A375 (cell line): ENCODE data around the gene KRT80. TPM values are rescaled to one million over a fixed set of nuclear protein-coding genes. Genes with fewer than 3 reads are reported as not detected.

Source experiments
- total RNA-seq: library from RNA; depleted of rRNA; stranded (reverse); fragments of >200 nt; shearing (Covaris generic); gene quantifications from 2 replicates; pipeline ENCODE4 v1.2.3, GENCODE V29; 2014; rRNA removed

Gene KRT80
- total RNA-seq, result 40.8 and 49.9 TPM in 2 replicates

GRCh38 chr12:52191841-52192791 is at the start of gene KRT80:
Gene KRT80 (minus strand): TSS chr12:52192014. CDS start chr12:52191902, 112 bp downstream.

GRCh38 chr12:52232674-52233461 is 41.1 kb upstream of the KRT80 start, which contains the start of gene KRT7:
Gene KRT7 (plus strand): TSS chr12:52233243. CDS start chr12:52233297, 54 bp downstream.

Other genes with a start within 250 kb of the KRT80 start
- 8.2 and 11.9 TPM in 2 replicates for gene ACVR1B, start 240.3 kb downstream of the KRT80 start, total RNA-seq
- gene TAMALIN, start 185.1 kb downstream of the KRT80 start, total RNA-seq, result 2.8 and 4.0 TPM in 2 replicates
- gene NR4A1, start 140.6 kb downstream of the KRT80 start, total RNA-seq, result 79.1 and 101 TPM in 2 replicates
- gene ATG101, start 122.0 kb downstream of the KRT80 start, total RNA-seq, result 199 and 233 TPM in 2 replicates
- gene SMIM41, start 112.3 kb downstream of the KRT80 start, total RNA-seq, result 0.58 and 0.72 TPM in 2 replicates
- 31.9 and 37.9 TPM in 2 replicates for gene KRT7, start 41.2 kb upstream of the KRT80 start, total RNA-seq
- gene KRT86, start 82.6 kb upstream of the KRT80 start, total RNA-seq, result 3.0 and 4.7 TPM in 2 replicates
- gene KRT81, start 99.5 kb upstream of the KRT80 start, total RNA-seq, result 129 and 158 TPM in 2 replicates
- gene KRT83, start 129.4 kb upstream of the KRT80 start, total RNA-seq, result 0.08 and 0.19 TPM in 2 replicates
- not detected in 2 replicates for gene KRT85, start 175.5 kb upstream of the KRT80 start, total RNA-seq
- gene KRT84, start 193.6 kb upstream of the KRT80 start, total RNA-seq, result not detected in 2 replicates
- not detected in 2 replicates for gene KRT82, start 214.3 kb upstream of the KRT80 start, total RNA-seq
- gene KRT75, start 242.4 kb upstream of the KRT80 start, total RNA-seq, result 0.19 TPM in 1 of 2 replicates, not detected in the other